HCT116 (cell line): ENCODE data around the gene HIPK3. TPM values are rescaled to one million over a fixed set of nuclear protein-coding genes. Genes with fewer than 3 reads are reported as not detected.

Experiments
- ATAC-seq: fragments of 200-7000 bp; cut with Tn5 transposase; 2 replicates; pipeline ENCODE4 v1.9.1; 2020; ENCODE audit warnings: mild to moderate bottlenecking, moderate library complexity
- BruUV-seq: library from RNA; stranded (reverse); fragments of 400-500 nt; replicated peaks from 2 replicates; lab custom pipeline; 2021; lab: Mats Ljungman, UMichigan
- CTCF ChIA-PET: fragments of 300-600 bp; sonication (Branson Sonifier 250); formaldehyde crosslinking; loops from one replicate; lab custom pipeline; 2021; ENCODE audit warnings: antibody characterized with exemption; lab: Charles Lee
- POLR2A ChIA-PET: fragments of 300-600, 350-600 bp; sonication (Branson Sonifier 250); formaldehyde crosslinking; loops from one replicate; lab custom pipeline; 2021; ENCODE audit warnings: antibody characterized with exemption; lab: Charles Lee
- RAD21 ChIA-PET, 2 experiments: fragments of 300-600 bp; sonication (Branson Sonifier 250); formaldehyde crosslinking; loops; one replicate each; lab custom pipeline; 2023; ENCODE audit warnings: low total read pairs in 2 of 2; ENCODE audit not compliant: uncharacterized antibody in 2 of 2, unreplicated experiment in 2 of 2, low non-redundant PET in 1 of 2; lab: Charles Lee
- DNase-seq: peaks from one replicate; pipeline ENCODE4 v3.0.0-alpha.2; 2010; ENCODE audit warnings: low read depth, low spot score
- H2AFZ ChIP-seq: fragments of 200-600 bp; shearing (Covaris generic), sonication (generic); 2 replicates; pipeline ENCODE4 v1.6.1; 2017; ENCODE audit warnings: low read depth, mixed run types, mixed read lengths, antibody characterized with exemption, low read length; ENCODE audit not compliant: poor library complexity, severe bottlenecking
- H3K27ac ChIP-seq: 2 replicates; pipeline ENCODE4 v1.5.1; 2012; ENCODE audit warnings: low read depth, low read length
- H3K27me3 ChIP-seq: fragments of 200-600 bp; sonication (generic); 2 replicates; pipeline ENCODE4 v1.6.1; 2016; ENCODE audit warnings: mixed run types, low read length, mixed read lengths; ENCODE audit not compliant: insufficient read depth
- H3K36me3 ChIP-seq, 2 experiments: fragments of 200-500 bp in 1 of 2; fragments of 200-600 bp in 1 of 2; sonication (Bioruptor generic) in 1 of 2; sonication (generic) in 1 of 2; 2 replicates each; pipeline versions ENCODE4 v1.5.1 to v1.6.1; 2014 to 2016; ENCODE audit warnings: low read length in 2 of 2, inconsistent platforms in 1 of 2, mixed read lengths in 1 of 2, mixed run types in 1 of 2; ENCODE audit not compliant: insufficient read depth in 2 of 2, control insufficient read depth in 1 of 2
- H3K4me1 ChIP-seq, 2 experiments: fragments of 200-600 bp in 1 of 2; sonication (generic) in 1 of 2; 2 replicates each; pipeline versions ENCODE4 v1.5.1 to v1.6.1; 2012 to 2017; ENCODE audit warnings: low read length in 2 of 2, inconsistent platforms in 1 of 2, mild to moderate bottlenecking in 1 of 2, mixed read lengths in 1 of 2, mixed run types in 1 of 2, moderate library complexity in 1 of 2; ENCODE audit not compliant: insufficient read depth in 2 of 2, control insufficient read depth in 1 of 2
- H3K4me2 ChIP-seq: fragments of 200-600 bp; sonication (generic); 2 replicates; pipeline ENCODE4 v1.6.1; 2017; ENCODE audit warnings: mixed run types, low read length, mixed read lengths
- H3K4me3 ChIP-seq, 2 experiments: fragments of 200-600 bp in 1 of 2; sonication (generic) in 1 of 2; replicated peaks in 1 of 2; 2 replicates each; pipeline ENCODE4 v1.5.1; 2011 to 2016; ENCODE audit warnings: low read length in 2 of 2, control low read depth in 1 of 2, low read depth in 1 of 2, mild to moderate bottlenecking in 1 of 2, mixed read lengths in 1 of 2, mixed run types in 1 of 2
- H3K79me2 ChIP-seq: fragments of 200-600 bp; sonication (generic); 2 replicates; pipeline ENCODE4 v1.6.1; 2017; ENCODE audit warnings: mild to moderate bottlenecking, mixed run types, low read length, moderate library complexity, mixed read lengths; ENCODE audit not compliant: insufficient read depth
- H3K9ac ChIP-seq: fragments of 200-600 bp; sonication (generic); 2 replicates; pipeline ENCODE4 v1.6.1; 2016; ENCODE audit warnings: low read length, mixed read lengths
- H3K9me2 ChIP-seq: fragments of 200-600 bp; sonication (generic), shearing (Covaris generic); 2 replicates; pipeline ENCODE4 v1.6.1; 2017; ENCODE audit warnings: mixed run types, mild to moderate bottlenecking, moderate library complexity; ENCODE audit not compliant: insufficient read depth
- H3K9me3 ChIP-seq, 2 experiments: fragments of 200-500 bp in 1 of 2; fragments of 200-600 bp in 1 of 2; sonication (Bioruptor generic) in 1 of 2; sonication (generic) in 1 of 2; 2 replicates each; pipeline ENCODE4 v1.6.1; 2014 to 2017; ENCODE audit warnings: low read length in 2 of 2, mixed read lengths in 2 of 2, inconsistent platforms in 1 of 2, low read depth in 1 of 2, mild to moderate bottlenecking in 1 of 2, mixed run types in 1 of 2, moderate library complexity in 1 of 2; ENCODE audit not compliant: control insufficient read depth in 1 of 2, insufficient read depth in 1 of 2
- H4K20me1 ChIP-seq: fragments of 200-600 bp; sonication (generic), shearing (Covaris generic); 2 replicates; pipeline ENCODE4 v1.6.1; 2017; ENCODE audit warnings: mixed run types, mild to moderate bottlenecking, moderate library complexity; ENCODE audit not compliant: insufficient read depth
- CBX3 ChIP-seq: IDR thresholded peaks from 2 replicates; pipeline ENCODE4 v1.6.1; 2012; ENCODE audit warnings: low read depth
- CTCF ChIP-seq, 3 experiments: fragments of 200-600 bp in 1 of 3; sonication (generic) in 1 of 3; IDR thresholded peaks in 2 of 3; conservative IDR thresholded peaks in 1 of 3; 2 replicates each; pipeline ENCODE4 v1.5.1; 2012 to 2017; ENCODE audit warnings: low read depth in 2 of 3, low read length in 2 of 3, antibody characterized with exemption in 1 of 3, borderline replicate concordance in 1 of 3, control low read depth in 1 of 3, mild to moderate bottlenecking in 1 of 3, mixed read lengths in 1 of 3, mixed run types in 1 of 3, moderate library complexity in 1 of 3; ENCODE audit not compliant: insufficient read depth in 1 of 3
- EGR1 ChIP-seq: IDR thresholded peaks from 2 replicates; pipeline ENCODE4 v1.6.1; 2012; ENCODE audit warnings: low read depth
- ELF1 ChIP-seq: IDR thresholded peaks from 2 replicates; pipeline ENCODE4 v1.6.1; 2012; ENCODE audit warnings: low read depth, borderline replicate concordance
- EZH2phosphoT487 ChIP-seq: fragments of 200-600 bp; IDR thresholded peaks from 2 replicates; pipeline ENCODE4 v1.6.1; 2018; ENCODE audit warnings: antibody characterized with exemption, borderline replicate concordance
- MAX ChIP-seq: IDR thresholded peaks from 2 replicates; pipeline ENCODE4 v1.6.1; 2012
- POLR2A ChIP-seq: IDR thresholded peaks from 2 replicates; pipeline ENCODE4 v1.7.0; 2011; ENCODE audit warnings: borderline replicate concordance; ENCODE audit not compliant: insufficient read depth, insufficient read length; ENCODE audit errors: extremely low read depth
- POLR2AphosphoS5 ChIP-seq: IDR thresholded peaks from 2 replicates; pipeline ENCODE4 v1.6.1; 2011; ENCODE audit warnings: mild to moderate bottlenecking, low read depth, low read length, moderate library complexity
- RAD21 ChIP-seq: IDR thresholded peaks from 2 replicates; pipeline ENCODE4 v1.6.1; 2012; ENCODE audit warnings: low read depth, mild to moderate bottlenecking
- REST ChIP-seq: IDR thresholded peaks from 2 replicates; pipeline ENCODE4 v1.6.1; 2012; ENCODE audit warnings: low read depth
- SP1 ChIP-seq: IDR thresholded peaks from 2 replicates; pipeline ENCODE4 v1.6.1; 2012; ENCODE audit warnings: low read depth
- YY1 ChIP-seq: IDR thresholded peaks from 2 replicates; pipeline ENCODE4 v1.6.1; 2011; ENCODE audit warnings: low read length, low read depth, moderate library complexity, mild to moderate bottlenecking; ENCODE audit not compliant: insufficient replicate concordance; ENCODE audit errors: extremely low read depth
- ZBTB33 ChIP-seq: IDR thresholded peaks from 2 replicates; pipeline ENCODE4 v1.6.1; 2011; ENCODE audit warnings: mild to moderate bottlenecking, low read length, moderate library complexity; ENCODE audit not compliant: insufficient replicate concordance; ENCODE audit errors: extremely low read depth
- ZFX ChIP-seq: fragments of 450-650 bp; IDR thresholded peaks from 2 replicates; pipeline ENCODE4 v1.6.1; 2017
- ZNF274 ChIP-seq: fragments of 200-500 bp; sonication (Bioruptor generic); IDR thresholded peaks from 2 replicates; pipeline ENCODE4 v1.6.1; 2014; ENCODE audit warnings: mild to moderate bottlenecking, low read depth, low read length, inconsistent platforms
- intact Hi-C: fragments of 100-400 bp; cut with micrococcal nuclease; formaldehyde crosslinking; loops from 2 replicates; pipeline ENCODE4 v1.10.0; 2022
- total RNA-seq: library from RNA; stranded (reverse); gene quantifications from one replicate; pipeline ENCODE4 v1.2.1, GENCODE V29; 2021; ENCODE audit not compliant: unreplicated experiment

HIPK3 gene
- total RNA-seq, 1 experiment from 2014 or later, result 35.2 TPM

GRCh38 chr11:33387996-33388395, 130.8 kb downstream of the HIPK3 start:
- CTCF ChIA-PET, result no interaction called here

More at GRCh38 chr11:33387996-33388395, 130.8 kb downstream of the HIPK3 start:
- DNase-seq (no peak), ATAC-seq (no peak)
- Histone ChIP-seq H3K27me3 (no peaks in the 10 kb centered on the region), H3K9me3 (no peaks in the 10 kb centered on the region), H4K20me1 (no peaks in the 10 kb centered on the region), H3K79me2 (no peaks in the 10 kb centered on the region), H3K4me3 (no peak overlapping the region), H3K27ac (no peak overlapping the region), H3K9me2 (no peaks in the 10 kb centered on the region), H3K36me3 (no peaks in the 10 kb centered on the region), H3K9ac (no peak overlapping the region), H2AFZ (no peak overlapping the region), H3K4me2 (no peak overlapping the region), H3K4me1 (no peaks in the 10 kb centered on the region)
- BruUV-seq, result no TSS peak
- intact Hi-C loops, result no loop called here
- ChIA-PET RAD21 (no interaction called here), POLR2A (no interaction called here)
- TF ChIP-seq EGR1, result no peak
- no peak for TF ChIP-seq ELF1
- no peak for TF ChIP-seq POLR2AphosphoS5
- no peak for TF ChIP-seq RAD21
- TF ChIP-seq YY1, result no peak
- TF ChIP-seq CBX3, result no peak
- no peak for TF ChIP-seq ZFX
- TF ChIP-seq ZNF274, result no peak
- no peak for TF ChIP-seq MAX
- TF ChIP-seq EZH2phosphoT487, result no peak
- TF ChIP-seq REST, result no peak
- TF ChIP-seq SP1, result no peak
- no peak for TF ChIP-seq ZBTB33
- no peak for TF ChIP-seq POLR2A
- no peak for TF ChIP-seq CTCF (IDR thresholded peaks at IDR 0.05 in 2 of 3, conservative IDR thresholded peaks at IDR 0.05 in 1 of 3; ENCODE audit: borderline replicate concordance in 1 of 3, insufficient read depth in 1 of 3, low read depth in 2 of 3, low read length in 2 of 3)
